Measurements from ENCODE around the gene NOCT.

The NOCT gene

GRCh38 chr4:139030614-139031235, 15.1 kb downstream of the NOCT start:
- POLR2A ChIA-PET, result interaction anchor here (0.6 to 1.6 kb wide), 3 partner anchors 52 to 993 kb away, joined by 3 to 5 read pairs (median 4); no protein-coding TSS in a partner anchor
- CTCF ChIA-PET, result interaction anchor here (0.5 to 7.0 kb wide), 53 partner anchors 11 to 609 kb away, joined by 3 to 124 read pairs (median 4); partner anchors contain the start of genes ELF2, NAA15 and NDUFC1
- no peak overlapping the region for H3K4me3 ChIP-seq (ENCODE audit: low read depth, low read length)
- no peak for DNase-seq (ENCODE audit: low read depth, low spot score)
- peak; percentile 80 for TF ChIP-seq CTCF (IDR thresholded peaks at IDR 0.05; ENCODE audit: insufficient read depth, low read length, missing control alignments)

GRCh38 chr4:139035650-139036049, 20.1 kb downstream of the NOCT start:
- no peak overlapping the region for H3K4me3 ChIP-seq (ENCODE audit: low read depth, low read length)
- TF ChIP-seq CTCF (IDR thresholded peaks at IDR 0.05; ENCODE audit: insufficient read depth, low read length, missing control alignments), result no peak
- ChIA-PET CTCF (interaction anchor here (0.7 to 1.4 kb wide), 3 partner anchors 23 to 260 kb away, joined by 3 to 4 read pairs (median 3); no protein-coding TSS in a partner anchor), POLR2A (no interaction called here)
- no peak for DNase-seq (ENCODE audit: low read depth, low spot score)

- DNase-seq (ENCODE audit: low read depth, low spot score), result no peak
- no peak for TF ChIP-seq CTCF (IDR thresholded peaks at IDR 0.05; ENCODE audit: insufficient read depth, low read length, missing control alignments)
- ChIA-PET CTCF (interaction anchor here (1.0 to 14.1 kb wide), 3 partner anchors 6 to 259 kb away, joined by 3 to 124 read pairs (median 4); no protein-coding TSS in a partner anchor), POLR2A (interaction anchor here (0.6 kb wide), 1 partner anchor 20 kb away, joined by 4 read pairs; no protein-coding TSS in a partner anchor)
- H3K4me3 ChIP-seq (ENCODE audit: low read depth, low read length), result no peak overlapping the region
These were observed 21.3 kb downstream of the NOCT start for GRCh38 chr4:139036885-139037284.

GRCh38 chr4:139038874-139039443, 23.4 kb downstream of the NOCT start:
- ChIA-PET CTCF (interaction anchor here (1.6 to 14.1 kb wide), 2 partner anchors 9 to 12 kb away, joined by 5 to 124 read pairs; no protein-coding TSS in a partner anchor), POLR2A (interaction anchor here (0.6 kb wide), 1 partner anchor 21 kb away, joined by 5 read pairs; no protein-coding TSS in a partner anchor)
- TF ChIP-seq CTCF (IDR thresholded peaks at IDR 0.05; ENCODE audit: insufficient read depth, low read length, missing control alignments), result no peak
- no peak for DNase-seq (ENCODE audit: low read depth, low spot score)
- no peak overlapping the region for H3K4me3 ChIP-seq (ENCODE audit: low read depth, low read length)

GRCh38 chr4:139042981-139043460, 27.4 kb downstream of the NOCT start:
- no peak overlapping the region for H3K4me3 ChIP-seq (ENCODE audit: low read depth, low read length)
- POLR2A ChIA-PET, result no interaction called here
- TF ChIP-seq CTCF (IDR thresholded peaks at IDR 0.05; ENCODE audit: insufficient read depth, low read length, missing control alignments), result no peak
- CTCF ChIA-PET, result interaction anchor here (0.6 to 14.1 kb wide), 3 partner anchors 9 to 13 kb away, joined by 3 to 124 read pairs (median 3); no protein-coding TSS in a partner anchor
- no peak for DNase-seq (ENCODE audit: low read depth, low spot score)

GRCh38 chr4:139044291-139044690, 28.7 kb downstream of the NOCT start:
- ChIA-PET POLR2A (no interaction called here), CTCF (interaction anchor here (2.0 to 14.1 kb wide), 2 partner anchors 14 to 54 kb away, joined by 4 to 124 read pairs; no protein-coding TSS in a partner anchor)
- TF ChIP-seq CTCF (IDR thresholded peaks at IDR 0.05; ENCODE audit: insufficient read depth, low read length, missing control alignments), result no peak
- no peak overlapping the region for H3K4me3 ChIP-seq (ENCODE audit: low read depth, low read length)
- no peak for DNase-seq (ENCODE audit: low read depth, low spot score)

Data from AG04449 (cell line).